HG03460 (cell line): ENCODE results near the gene TM9SF4.

ENCODE experiments used
- ATAC-seq: cut with Tn5 transposase; IDR thresholded peaks from one replicate; pipeline ENCODE4 v1.9.1; 2021; ENCODE audit not compliant: unreplicated experiment

Gene TM9SF4

GRCh38 chr20:32205843-32206759 is 96.6 kb downstream of the TM9SF4 start:
- no peak for ATAC-seq

- ATAC-seq: peak; percentile 16
Measured at GRCh38 chr20:32206760-32207625, 97.5 kb downstream of the TM9SF4 start.

GRCh38 chr20:32207626-32208498 is 98.3 kb downstream of the TM9SF4 start, which contains the start of the genes PLAGL2 and POFUT1:
TSS of gene PLAGL2 (minus strand) at chr20:32207743. CDS start at chr20:32202178, 5,565 bp downstream.
TSS of gene POFUT1 (plus strand) at chr20:32207880. CDS start at chr20:32207942, 62 bp downstream.
- ATAC-seq: peak; percentile 85

GRCh38 chr20:32208499-32209154 is 99.1 kb downstream of the TM9SF4 start:
- ATAC-seq: no peak

GRCh38 chr20:32209850-32210605 is 100.5 kb downstream of the TM9SF4 start:
- ATAC-seq: no peak

- no peak for ATAC-seq
Measured at GRCh38 chr20:32213870-32214269, 104.4 kb downstream of the TM9SF4 start.

GRCh38 chr20:32215147-32215546 is 105.6 kb downstream of the TM9SF4 start:
- no peak for ATAC-seq

- ATAC-seq: no peak
Measured at GRCh38 chr20:32215729-32216128, 106.2 kb downstream of the TM9SF4 start.

- ATAC-seq: no peak
Measured at GRCh38 chr20:32216179-32217142, 106.9 kb downstream of the TM9SF4 start.
